ENCODE results near the gene SERAC1. TPM values are rescaled to one million over a fixed set of nuclear protein-coding genes. Genes with fewer than 3 reads are reported as not detected.
A peak's percentile ranks its signal among the peaks of the same experiment; 100 is the strongest.

The SERAC1 gene
- total and polyA plus RNA-seq, 4 donors, result 3.1 to 10.1 (median 4.8) TPM

- no peak for TF ChIP-seq CTCF (IDR thresholded peaks at IDR 0.05; ENCODE audit: control extremely low read depth, extremely low read depth)
- Histone ChIP-seq H3K36me3 (ENCODE audit: control insufficient read depth in 4 of 4, insufficient read depth in 4 of 4, low read length in 4 of 4) (peaks cover 0 to 4% (median 0%) of the 10 kb centered on the region in 4 donors), H3K27ac (ENCODE audit: low read depth in 1 of 2, low read length in 1 of 2) (no peak overlapping the region), H3K9me3 (ENCODE audit: control insufficient read depth in 4 of 4, insufficient read depth in 3 of 4, low read length in 3 of 4) (peaks cover 0 to 2% (median 0%) of the 10 kb centered on the region in 4 donors), H3K4me1 (ENCODE audit: control insufficient read depth in 5 of 5, insufficient read depth in 5 of 5, low read length in 5 of 5) (peaks cover 9 to 26% (median 14%) of the 10 kb centered on the region in 5 donors), H3K9ac (ENCODE audit: insufficient read depth in 1 of 2, low read length in 2 of 2) (no peak overlapping the region), H3K4me3 (no peak overlapping the region), H3K27me3 (ENCODE audit: control insufficient read depth in 3 of 3, insufficient read depth in 3 of 3, low read length in 2 of 3) (no peaks in the 10 kb centered on the region)
- DNase-seq, result no peak
- 92 to 93% methylated on average over 29 of the region's 29 CpGs for WGBS, 2 donors
- no peak for ATAC-seq (ENCODE audit: insufficient read depth, low FRiP score)
Observed at GRCh38 chr6:158061709-158062461, 106.2 kb downstream of the SERAC1 start.

GRCh38 chr6:158061361-158061708 lies 106.7 kb downstream of the SERAC1 start:
- peaks cover 0 to 2% (median 0%) of the 10 kb centered on the region in 4 donors for H3K36me3 ChIP-seq (ENCODE audit: control insufficient read depth in 4 of 4, insufficient read depth in 4 of 4, low read length in 4 of 4)
- peak overlapping the region; percentile 63 to 65 for H3K27ac ChIP-seq (ENCODE audit: low read depth in 1 of 2, low read length in 1 of 2)
- WGBS, 2 donors, result 87 to 93% methylated on average over 5 of the region's 5 CpGs
- H3K9ac ChIP-seq (ENCODE audit: insufficient read depth in 1 of 2, low read length in 2 of 2), result no peak overlapping the region
- H3K27me3 ChIP-seq (ENCODE audit: control insufficient read depth in 3 of 3, insufficient read depth in 3 of 3, low read length in 2 of 3), result no peaks in the 10 kb centered on the region
- ATAC-seq (ENCODE audit: insufficient read depth, low FRiP score) (no peak), DNase-seq (no peak)
- H3K4me3 ChIP-seq, result no peak overlapping the region
- peaks cover 0 to 2% (median 0%) of the 10 kb centered on the region in 4 donors for H3K9me3 ChIP-seq (ENCODE audit: control insufficient read depth in 4 of 4, insufficient read depth in 3 of 4, low read length in 3 of 4)
- TF ChIP-seq CTCF (IDR thresholded peaks at IDR 0.05; ENCODE audit: control extremely low read depth, extremely low read depth), result no peak
- peaks cover 9 to 26% (median 14%) of the 10 kb centered on the region in 5 donors for H3K4me1 ChIP-seq (ENCODE audit: control insufficient read depth in 5 of 5, insufficient read depth in 5 of 5, low read length in 5 of 5)

- peaks cover 0 to 2% (median 0%) of the 10 kb centered on the region in 4 donors for H3K36me3 ChIP-seq (ENCODE audit: control insufficient read depth in 4 of 4, insufficient read depth in 4 of 4, low read length in 4 of 4)
- H3K9ac ChIP-seq (ENCODE audit: insufficient read depth in 1 of 2, low read length in 2 of 2), result peak overlapping the region in 1 of 2 donors; percentile 46
- H3K27ac ChIP-seq (ENCODE audit: low read depth in 1 of 2, low read length in 1 of 2), result peak overlapping the region; percentile 63 to 85
- peaks cover 9 to 26% (median 14%) of the 10 kb centered on the region in 5 donors for H3K4me1 ChIP-seq (ENCODE audit: control insufficient read depth in 5 of 5, insufficient read depth in 5 of 5, low read length in 5 of 5)
- no peak for TF ChIP-seq CTCF (IDR thresholded peaks at IDR 0.05; ENCODE audit: control extremely low read depth, extremely low read depth)
- 47 to 67% methylated on average over 11 of the region's 11 CpGs for WGBS, 2 donors
- peaks cover 0 to 2% (median 0%) of the 10 kb centered on the region in 4 donors for H3K9me3 ChIP-seq (ENCODE audit: control insufficient read depth in 4 of 4, insufficient read depth in 3 of 4, low read length in 3 of 4)
- ATAC-seq (ENCODE audit: insufficient read depth, low FRiP score) (peak; percentile 72), DNase-seq (peak; percentile 91 to 97 (median 96))
- no peak overlapping the region for H3K4me3 ChIP-seq
- H3K27me3 ChIP-seq (ENCODE audit: control insufficient read depth in 3 of 3, insufficient read depth in 3 of 3, low read length in 2 of 3), result no peaks in the 10 kb centered on the region
Observed at GRCh38 chr6:158060455-158061360, 107.4 kb downstream of the SERAC1 start.

Other genes starting within 250 kb of the SERAC1 start
- gene SYNJ2, start 186.4 kb downstream of the SERAC1 start, total RNA-seq, result 1 to 10 TPM; 5.7 to 8.8 TPM
- 1 to 10 TPM; 3.4 to 4.0 TPM for gene SYNJ2, start 186.4 kb downstream of the SERAC1 start, polyA plus RNA-seq
- 10 to 100 TPM in 1 of 2 donors, 1 to 10 TPM in 1; 5.9 to 16.7 TPM for gene GTF2H5, start 88 bp upstream of the SERAC1 start, total RNA-seq
- 10 to 100 TPM in 1 of 2 donors, 1 to 10 TPM in 1; 7.2 to 11.0 TPM for gene GTF2H5, start 88 bp upstream of the SERAC1 start, polyA plus RNA-seq
- gene TULP4, start 144.2 kb upstream of the SERAC1 start, total RNA-seq, result 100 to 1,000 TPM in 1 of 2 donors, 10 to 100 TPM in 1; 68.4 to 147 TPM
- 1 to 10 TPM; 4.5 to 9.9 TPM for gene TULP4, start 144.2 kb upstream of the SERAC1 start, polyA plus RNA-seq

Measured in lung (tissue), 12 donors.